AG04450 (cell line): ENCODE results near the gene RRBP1. TPM values are rescaled to one million over a fixed set of nuclear protein-coding genes. Genes with fewer than 3 reads are reported as not detected.

Experiments used
- CTCF ChIA-PET: fragments of 300-600, 350-600 bp; formaldehyde crosslinking; extraction: SDS; loops from one replicate; lab custom pipeline; 2022; ENCODE audit warnings: antibody characterized with exemption, inconsistent platforms; lab: Charles Lee
- POLR2A ChIA-PET: fragments of 350-600 bp; formaldehyde crosslinking; extraction: SDS; loops from one replicate; lab custom pipeline; 2021; ENCODE audit warnings: antibody characterized with exemption, inconsistent platforms; lab: Yijun Ruan, JAX
- DNase-seq: peaks from one replicate; pipeline ENCODE4 v3.0.0-alpha.2; 2011; ENCODE audit warnings: low read depth, low spot score
- H3K27ac ChIP-seq: one replicate; pipeline ENCODE4 v1.5.1; 2012; ENCODE audit warnings: low read depth, low read length, control low read depth
- H3K27me3 ChIP-seq: one replicate; pipeline ENCODE4 v1.6.0; 2012; ENCODE audit warnings: low read length; ENCODE audit not compliant: control insufficient read depth, insufficient read depth
- H3K4me3 ChIP-seq: 2 replicates; pipeline ENCODE4 v1.5.1; 2011; ENCODE audit warnings: mild to moderate bottlenecking, low read depth, low read length, control low read depth
- H3K9me3 ChIP-seq: 2 replicates; pipeline ENCODE4 v1.5.1; 2012; ENCODE audit warnings: low read length; ENCODE audit not compliant: control insufficient read depth, insufficient read depth
- polyA plus RNA-seq: library from polyadenylated mRNA; depleted of rRNA; stranded (reverse); fragments of >200 nt; gene quantifications from 2 replicates; pipeline ENCODE4 v1.2.3, GENCODE V29; 2011
- TF ChIP-seq, protein P1 (sequence below): IDR thresholded peaks from 2 replicates; pipeline ENCODE4 v1.5.1; 2011; ENCODE audit warnings: low read depth, low read length, control low read depth, inconsistent platforms

RRBP1 gene
- polyA plus RNA-seq, 1 experiment, result 153 TPM

- H3K4me3 ChIP-seq, result no peak overlapping the region
- H3K27me3 ChIP-seq, result no peaks in the 10 kb centered on the region
- ChIA-PET CTCF (interaction anchor here (1.1 kb wide), 1 partner anchor 17 kb away, joined by 3 read pairs; no protein-coding TSS in a partner anchor), POLR2A (no interaction called here)
- no peak for DNase-seq
- H3K27ac ChIP-seq, result no peak overlapping the region
- TF ChIP-seq, protein P1, sequence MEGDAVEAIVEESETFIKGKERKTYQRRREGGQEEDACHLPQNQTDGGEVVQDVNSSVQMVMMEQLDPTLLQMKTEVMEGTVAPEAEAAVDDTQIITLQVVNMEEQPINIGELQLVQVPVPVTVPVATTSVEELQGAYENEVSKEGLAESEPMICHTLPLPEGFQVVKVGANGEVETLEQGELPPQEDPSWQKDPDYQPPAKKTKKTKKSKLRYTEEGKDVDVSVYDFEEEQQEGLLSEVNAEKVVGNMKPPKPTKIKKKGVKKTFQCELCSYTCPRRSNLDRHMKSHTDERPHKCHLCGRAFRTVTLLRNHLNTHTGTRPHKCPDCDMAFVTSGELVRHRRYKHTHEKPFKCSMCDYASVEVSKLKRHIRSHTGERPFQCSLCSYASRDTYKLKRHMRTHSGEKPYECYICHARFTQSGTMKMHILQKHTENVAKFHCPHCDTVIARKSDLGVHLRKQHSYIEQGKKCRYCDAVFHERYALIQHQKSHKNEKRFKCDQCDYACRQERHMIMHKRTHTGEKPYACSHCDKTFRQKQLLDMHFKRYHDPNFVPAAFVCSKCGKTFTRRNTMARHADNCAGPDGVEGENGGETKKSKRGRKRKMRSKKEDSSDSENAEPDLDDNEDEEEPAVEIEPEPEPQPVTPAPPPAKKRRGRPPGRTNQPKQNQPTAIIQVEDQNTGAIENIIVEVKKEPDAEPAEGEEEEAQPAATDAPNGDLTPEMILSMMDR, result no peak
- no peaks in the 10 kb centered on the region for H3K9me3 ChIP-seq
Observed at GRCh38 chr20:17671565-17671964, 10.5 kb downstream of the RRBP1 start.

- Histone ChIP-seq H3K27ac (no peak overlapping the region), H3K4me3 (no peak overlapping the region), H3K27me3 (no peaks in the 10 kb centered on the region), H3K9me3 (no peaks in the 10 kb centered on the region)
- DNase-seq, result no peak
- CTCF ChIA-PET, result interaction anchor here (0.8 kb wide), 1 partner anchor 16 kb away, joined by 3 read pairs; no protein-coding TSS in a partner anchor
- POLR2A ChIA-PET, result no interaction called here
- TF ChIP-seq, protein P1, result no peak
Observed at GRCh38 chr20:17671011-17671410, 11.0 kb downstream of the RRBP1 start.

DNA sequence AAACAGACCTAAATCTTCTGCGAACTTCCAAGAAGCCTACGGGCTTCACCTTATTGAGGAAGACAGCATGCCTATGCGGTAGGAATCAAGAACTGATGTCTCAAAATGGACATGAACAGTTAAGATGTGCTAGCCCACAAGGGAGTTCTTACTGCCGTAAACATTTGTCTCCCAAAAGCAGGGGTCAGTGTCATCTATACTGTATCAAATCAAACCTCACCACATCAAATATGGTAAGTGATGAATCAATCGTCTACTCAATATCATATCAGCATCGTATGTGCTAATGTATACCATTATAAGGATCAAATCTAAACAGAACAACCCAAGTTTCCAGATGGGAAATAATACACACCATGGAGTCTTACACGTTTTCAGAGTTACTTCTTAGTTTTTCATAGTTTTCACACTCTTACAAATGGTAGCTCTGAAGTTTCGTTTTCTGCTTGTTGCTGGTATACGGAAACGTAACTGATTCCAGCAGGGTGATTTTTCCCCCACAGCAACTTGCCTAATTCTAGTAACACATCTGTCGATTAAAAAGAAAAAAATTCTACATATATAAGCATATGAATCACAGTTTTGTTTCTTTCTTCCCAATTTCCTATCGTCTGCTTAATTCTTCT lies 12.6 kb downstream of the RRBP1 start:
- ChIA-PET CTCF (interaction anchor here (1.0 kb wide), 1 partner anchor 229 kb away, joined by 4 read pairs; no protein-coding TSS in a partner anchor), POLR2A (no interaction called here)
- H3K27me3 ChIP-seq, result no peaks in the 10 kb centered on the region
- H3K4me3 ChIP-seq, result no peak overlapping the region
- TF ChIP-seq, protein P1, result no peak
- no peaks in the 10 kb centered on the region for H3K9me3 ChIP-seq
- no peak overlapping the region for H3K27ac ChIP-seq
- no peak for DNase-seq

DNA sequence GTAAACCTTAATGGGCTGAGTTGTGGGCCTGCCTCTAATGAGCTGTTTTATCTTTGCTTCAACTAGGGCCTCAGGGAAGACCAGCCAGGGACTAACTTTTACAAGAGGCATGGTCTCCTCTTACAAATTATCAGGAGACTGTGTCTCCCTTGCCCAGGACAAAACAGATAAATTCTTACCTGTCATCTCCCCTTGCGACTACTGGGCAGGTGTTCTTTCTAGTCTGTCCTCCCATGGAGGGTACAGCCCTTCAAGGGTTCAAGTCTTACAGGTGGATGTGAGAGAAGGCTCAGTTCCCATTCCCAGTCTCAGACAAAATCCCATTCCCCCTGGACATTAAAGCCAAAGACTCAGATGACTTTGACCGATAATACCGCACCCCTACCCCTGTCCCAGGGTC lies 13.6 kb downstream of the RRBP1 start:
- TF ChIP-seq, protein P1, result no peak
- CTCF ChIA-PET, result interaction anchor here (0.9 to 1.0 kb wide), 2 partner anchors 230 to 270 kb away, joined by 3 to 4 read pairs; no protein-coding TSS in a partner anchor
- H3K27me3 ChIP-seq, result no peaks in the 10 kb centered on the region

GRCh38 chr20:17667445-17667844 lies 14.6 kb downstream of the RRBP1 start:
- ChIA-PET CTCF (interaction anchor here (1.7 to 3.7 kb wide), 2 partner anchors 12 to 271 kb away, joined by 8 to 14 read pairs; no protein-coding TSS in a partner anchor), POLR2A (interaction anchor here (1.3 to 1.4 kb wide), 2 partner anchors 8 to 9 kb away, joined by 3 to 5 read pairs; no protein-coding TSS in a partner anchor)
- DNase-seq, result no peak
- Histone ChIP-seq H3K27ac (no peak overlapping the region), H3K9me3 (no peaks in the 10 kb centered on the region), H3K27me3 (no peaks in the 10 kb centered on the region), H3K4me3 (no peak overlapping the region)
- TF ChIP-seq, protein P1, result no peak

More for the DNA sequence above, 13.6 kb downstream of the RRBP1 start:
- H3K9me3 ChIP-seq, result no peaks in the 10 kb centered on the region
- no peak overlapping the region for H3K4me3 ChIP-seq
- POLR2A ChIA-PET, result interaction anchor here (1.4 kb wide), 1 partner anchor 8 kb away, joined by 3 read pairs; no protein-coding TSS in a partner anchor
- DNase-seq, result no peak
- H3K27ac ChIP-seq, result no peak overlapping the region
